ENCODE results near the gene MAP9.

DNA sequence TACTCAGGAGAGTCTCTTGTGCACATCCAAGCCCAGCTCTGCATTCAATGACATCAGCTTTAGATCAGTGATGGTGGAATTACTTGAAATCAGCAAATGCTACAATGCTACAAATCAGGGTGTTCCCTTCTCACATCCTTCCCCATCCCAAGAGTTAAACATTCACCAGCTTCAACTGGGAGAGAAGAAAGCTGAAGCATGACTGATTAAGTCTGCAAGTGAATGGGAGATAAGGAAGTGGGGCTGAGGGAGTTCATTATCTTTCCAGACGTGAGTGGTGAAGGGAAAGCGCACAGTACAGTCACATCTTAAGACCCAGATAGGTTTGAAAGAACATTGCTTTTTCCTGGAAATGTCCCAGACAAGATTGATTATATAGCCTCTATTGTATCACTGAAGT, 26.2 kb upstream of the MAP9 start:
- TF ChIP-seq GATA2 (IDR thresholded peaks at IDR 0.05; ENCODE audit: low read depth, low read length) (no peak), GATA3 (IDR thresholded peaks at IDR 0.05; ENCODE audit: low read depth, low read length) (no peak)

Data from SH-SY5Y (cell line).